ENCODE data around the gene RUFY2. TPM values are rescaled to one million over a fixed set of nuclear protein-coding genes. Genes with fewer than 3 reads are reported as not detected.
A peak's percentile ranks its signal among the peaks of the same experiment; 100 is the strongest.

The RUFY2 gene
- total RNA-seq, 1 experiment from 2014 or later = 16.3 TPM

- Histone ChIP-seq H3K27ac (no peak overlapping the region), H3K9me3 (replicated peaks) (no peaks in the 10 kb centered on the region), H3K27me3 (no peaks in the 10 kb centered on the region), H3K4me1 (no peaks in the 10 kb centered on the region), H3K36me3 (peaks cover 78% of the 10 kb centered on the region), H3K4me3 (no peak overlapping the region)
- DNase-seq = no peak
Measured at GRCh38 chr10:68342909-68343516, 64.1 kb downstream of the RUFY2 start.

DNA sequence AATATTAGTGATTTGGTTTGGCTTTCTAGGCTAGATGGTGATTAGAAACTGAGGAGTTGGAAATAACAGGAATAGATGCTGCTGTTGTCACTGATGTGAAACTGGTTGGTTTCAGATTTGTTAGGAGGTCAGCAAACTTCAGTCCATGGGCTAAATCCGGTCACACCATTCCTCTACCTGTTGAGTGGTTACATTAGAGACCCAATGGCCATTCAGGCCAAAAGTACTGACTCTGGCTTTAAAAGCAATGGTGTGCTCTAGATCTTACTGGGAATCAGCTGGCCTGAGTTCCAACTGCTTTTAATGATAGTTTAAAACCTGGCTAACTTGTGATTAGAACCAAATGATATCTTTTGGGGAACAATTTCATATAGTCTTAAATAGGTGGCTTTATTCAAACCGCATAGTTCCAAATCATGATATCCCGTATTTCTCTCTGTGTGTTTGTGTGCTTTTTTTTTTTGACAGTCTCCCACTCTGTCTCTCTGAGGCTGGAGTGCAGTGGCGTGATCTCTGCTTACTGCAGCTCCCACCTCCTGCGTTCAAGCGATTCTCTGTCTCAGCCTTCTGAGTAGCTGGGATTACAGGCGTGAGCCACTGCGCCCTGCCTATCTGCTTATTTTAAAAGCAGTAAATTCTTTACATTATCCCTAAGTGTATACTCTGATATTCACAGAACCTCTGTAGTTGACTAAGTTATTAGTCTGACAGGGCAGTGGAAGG, 66.6 kb downstream of the RUFY2 start:
- no peaks in the 10 kb centered on the region for H3K4me1 ChIP-seq
- no peaks in the 10 kb centered on the region for H3K27me3 ChIP-seq
- DNase-seq = no peak
- H3K9me3 ChIP-seq (replicated peaks) = no peaks in the 10 kb centered on the region
- peaks cover 89% of the 10 kb centered on the region for H3K36me3 ChIP-seq
- H3K4me3 ChIP-seq = no peak overlapping the region
- H3K27ac ChIP-seq = no peak overlapping the region

GRCh38 chr10:68336754-68337351, 70.2 kb downstream of the RUFY2 start:
- Histone ChIP-seq H3K4me1 (no peaks in the 10 kb centered on the region), H3K36me3 (peaks cover 70% of the 10 kb centered on the region), H3K27me3 (no peaks in the 10 kb centered on the region), H3K4me3 (no peak overlapping the region), H3K27ac (no peak overlapping the region), H3K9me3 (replicated peaks) (no peaks in the 10 kb centered on the region)
- DNase-seq = no peak

DNA sequence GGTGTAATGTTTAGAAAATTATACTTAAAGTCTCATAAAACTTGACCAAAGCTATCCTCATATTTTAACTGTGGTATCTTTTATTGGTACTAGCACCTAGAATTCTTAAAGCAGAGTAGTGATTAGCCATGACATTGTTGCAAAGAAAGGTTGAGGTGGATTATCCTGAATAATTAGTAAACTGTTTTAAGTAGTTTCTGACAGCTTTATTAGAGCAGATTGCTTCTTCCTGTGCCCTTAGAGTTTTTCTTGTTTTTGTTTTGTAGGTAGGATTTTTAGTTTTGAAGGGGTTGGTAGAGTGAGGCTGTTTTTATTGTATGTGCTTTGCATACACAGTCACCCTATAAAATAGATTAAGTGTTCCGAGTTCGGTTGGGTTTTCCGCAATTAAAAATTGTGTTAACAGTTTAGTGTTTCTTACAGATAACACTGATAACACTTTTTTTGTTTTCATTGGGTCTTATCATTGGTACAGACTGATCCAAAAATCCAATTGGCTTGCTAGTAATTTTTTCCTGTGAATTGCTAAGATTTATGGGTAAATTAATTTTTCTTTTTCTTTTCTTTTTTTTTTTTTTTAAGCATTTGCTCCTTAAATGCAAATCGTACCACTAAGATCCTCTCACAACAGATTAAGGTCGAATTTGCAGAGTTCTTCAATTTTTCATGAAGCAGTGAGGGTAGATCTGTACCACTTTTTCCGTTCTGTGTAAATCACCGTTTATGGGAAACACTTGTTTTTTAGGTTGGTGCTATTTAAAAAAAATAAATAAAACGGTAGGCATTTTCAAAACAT, 72.2 kb downstream of the RUFY2 start:
- DNase-seq = no peak
- Histone ChIP-seq H3K36me3 (peaks cover 50% of the 10 kb centered on the region), H3K27me3 (no peaks in the 10 kb centered on the region), H3K4me3 (peak overlapping the region; percentile 93), H3K27ac (no peak overlapping the region), H3K9me3 (replicated peaks) (no peaks in the 10 kb centered on the region), H3K4me1 (no peaks in the 10 kb centered on the region)

GRCh38 chr10:68333440-68334431, 73.3 kb downstream of the RUFY2 start:
- no peak for DNase-seq
- no peaks in the 10 kb centered on the region for H3K9me3 ChIP-seq (replicated peaks)
- H3K36me3 ChIP-seq = peaks cover 39% of the 10 kb centered on the region
- H3K4me1 ChIP-seq = no peaks in the 10 kb centered on the region
- H3K27me3 ChIP-seq = no peaks in the 10 kb centered on the region
- peak overlapping the region; percentile 93 for H3K4me3 ChIP-seq
- peak overlapping the region; percentile 99 for H3K27ac ChIP-seq

- Histone ChIP-seq H3K4me1 (0 out of 2 replicates have a peak, but pooled peaks cover under 1% of the 10 kb centered on the region), H3K4me3 (peak overlapping the region; percentile 93), H3K9me3 (replicated peaks) (no peaks in the 10 kb centered on the region), H3K27ac (peak overlapping the region; percentile 99), H3K36me3 (peaks cover 32% of the 10 kb centered on the region), H3K27me3 (no peaks in the 10 kb centered on the region)
- no peak for DNase-seq
Measured at GRCh38 chr10:68333058-68333395, 74.0 kb downstream of the RUFY2 start.

GRCh38 chr10:68332259-68333057, 74.6 kb downstream of the RUFY2 start, which contains the start of gene PBLD:
Gene PBLD (minus strand): TSS chr10:68332928. CDS start chr10:68306844, 26,084 bp downstream.
- no peaks in the 10 kb centered on the region for H3K27me3 ChIP-seq
- peak within 1 kb of the TSS; percentile 99 for H3K27ac ChIP-seq
- peaks cover 26% of the 10 kb centered on the region for H3K36me3 ChIP-seq
- 0 out of 2 replicates have a peak, but pooled peaks cover 2% of the 10 kb centered on the region for H3K4me1 ChIP-seq
- H3K4me3 ChIP-seq = peak within 1 kb of the TSS; percentile 93
- no peaks in the 10 kb centered on the region for H3K9me3 ChIP-seq (replicated peaks)
- peak; percentile 78 for DNase-seq

DNA sequence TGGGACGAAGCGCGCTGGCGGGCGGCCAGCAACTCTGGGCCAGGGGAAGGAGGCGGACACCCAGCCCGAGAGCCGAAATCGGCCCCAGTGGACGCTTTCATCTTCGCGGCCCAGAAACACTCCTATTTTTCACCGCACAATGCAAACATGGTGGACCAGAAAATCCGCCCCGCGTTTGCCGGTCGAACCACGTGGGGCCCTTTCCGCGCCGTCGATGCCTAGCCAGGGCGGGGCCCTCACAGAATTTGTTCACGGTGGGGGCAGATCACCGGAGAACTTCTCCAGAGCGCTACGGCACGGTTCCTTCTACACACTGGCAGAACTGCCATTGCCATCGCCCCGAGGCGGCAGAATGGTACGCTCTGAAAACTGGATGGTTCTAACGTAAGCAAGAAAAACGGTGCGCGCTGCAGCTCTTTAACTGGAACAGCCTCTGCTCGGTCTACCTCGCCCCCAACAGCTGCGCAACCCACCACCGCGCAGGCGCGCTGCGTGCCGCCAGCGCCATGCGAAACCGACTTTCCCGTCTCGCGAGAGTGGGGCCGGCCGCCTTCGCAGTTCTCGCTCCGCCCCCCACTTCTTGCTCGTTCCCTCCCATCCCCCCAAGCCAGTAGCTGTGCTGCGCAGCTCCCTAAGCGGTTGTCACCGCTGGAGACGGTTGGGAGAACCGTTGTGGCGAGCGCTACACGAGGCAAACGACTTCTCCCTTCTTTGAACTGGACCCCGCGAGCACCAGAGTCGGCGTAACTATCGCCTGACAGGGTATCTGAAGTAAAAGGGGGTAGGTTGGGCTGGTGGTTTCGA, 75.4 kb downstream of the RUFY2 start, which contains the start of gene HNRNPH3:
HNRNPH3 (plus strand) TSS at position 610 of the 804 bp plus-strand sequence. CDS start 5,158 bp downstream, outside the sequence.
- H3K9me3 ChIP-seq (replicated peaks) = no peaks in the 10 kb centered on the region
- H3K27ac ChIP-seq = peak within 1 kb of the TSS; percentile 99
- peaks cover 19% of the 10 kb centered on the region for H3K36me3 ChIP-seq
- H3K4me3 ChIP-seq = peak within 1 kb of the TSS; percentile 93
- no peaks in the 10 kb centered on the region for H3K27me3 ChIP-seq
- H3K4me1 ChIP-seq = 0 out of 2 replicates have a peak, but pooled peaks cover 2% of the 10 kb centered on the region
- peak; percentile 95 to 96 for DNase-seq

DNA sequence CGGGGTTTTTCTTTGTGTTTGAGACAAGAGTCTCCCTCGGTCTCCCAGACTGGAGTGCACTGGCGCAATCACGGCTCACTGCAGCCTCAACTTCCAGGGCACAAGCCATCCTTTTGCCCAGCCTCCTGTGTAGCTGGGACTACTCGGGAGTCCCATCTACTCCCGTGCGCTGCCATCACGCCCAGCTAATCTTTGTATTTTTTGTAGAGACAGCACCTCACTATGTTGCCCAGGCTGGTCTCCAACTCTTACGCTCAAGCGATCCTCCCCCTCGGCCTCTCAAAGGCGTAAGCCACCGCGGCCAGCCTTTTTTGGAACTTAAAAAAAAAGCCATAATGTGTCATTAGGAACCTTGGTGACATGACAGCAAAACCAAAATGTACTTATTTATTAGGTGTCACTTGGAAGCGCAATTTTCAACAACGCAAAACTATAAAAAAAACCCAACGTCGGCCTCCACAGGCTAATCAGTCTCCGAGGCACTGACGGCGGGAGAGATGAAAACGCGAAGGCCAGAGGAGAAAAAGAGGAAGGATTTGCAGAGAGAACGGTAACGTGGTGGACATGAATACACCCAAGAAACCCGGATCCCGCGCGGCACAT, 76.1 kb downstream of the RUFY2 start:
- peaks cover 16% of the 10 kb centered on the region for H3K36me3 ChIP-seq
- peak overlapping the region; percentile 99 for H3K27ac ChIP-seq
- H3K4me1 ChIP-seq = 0 out of 2 replicates have a peak, but pooled peaks cover 2% of the 10 kb centered on the region
- H3K9me3 ChIP-seq (replicated peaks) = no peaks in the 10 kb centered on the region
- H3K27me3 ChIP-seq = no peaks in the 10 kb centered on the region
- H3K4me3 ChIP-seq = peak overlapping the region; percentile 93
- DNase-seq = no peak

- no peak overlapping the region for H3K4me3 ChIP-seq
- peaks cover 16% of the 10 kb centered on the region for H3K36me3 ChIP-seq
- H3K9me3 ChIP-seq (replicated peaks) = no peaks in the 10 kb centered on the region
- H3K4me1 ChIP-seq = 0 out of 2 replicates have a peak, but pooled peaks cover 2% of the 10 kb centered on the region
- no peak for DNase-seq
- no peak overlapping the region for H3K27ac ChIP-seq
- no peaks in the 10 kb centered on the region for H3K27me3 ChIP-seq
Measured at GRCh38 chr10:68329506-68329861, 77.6 kb downstream of the RUFY2 start.

DNA sequence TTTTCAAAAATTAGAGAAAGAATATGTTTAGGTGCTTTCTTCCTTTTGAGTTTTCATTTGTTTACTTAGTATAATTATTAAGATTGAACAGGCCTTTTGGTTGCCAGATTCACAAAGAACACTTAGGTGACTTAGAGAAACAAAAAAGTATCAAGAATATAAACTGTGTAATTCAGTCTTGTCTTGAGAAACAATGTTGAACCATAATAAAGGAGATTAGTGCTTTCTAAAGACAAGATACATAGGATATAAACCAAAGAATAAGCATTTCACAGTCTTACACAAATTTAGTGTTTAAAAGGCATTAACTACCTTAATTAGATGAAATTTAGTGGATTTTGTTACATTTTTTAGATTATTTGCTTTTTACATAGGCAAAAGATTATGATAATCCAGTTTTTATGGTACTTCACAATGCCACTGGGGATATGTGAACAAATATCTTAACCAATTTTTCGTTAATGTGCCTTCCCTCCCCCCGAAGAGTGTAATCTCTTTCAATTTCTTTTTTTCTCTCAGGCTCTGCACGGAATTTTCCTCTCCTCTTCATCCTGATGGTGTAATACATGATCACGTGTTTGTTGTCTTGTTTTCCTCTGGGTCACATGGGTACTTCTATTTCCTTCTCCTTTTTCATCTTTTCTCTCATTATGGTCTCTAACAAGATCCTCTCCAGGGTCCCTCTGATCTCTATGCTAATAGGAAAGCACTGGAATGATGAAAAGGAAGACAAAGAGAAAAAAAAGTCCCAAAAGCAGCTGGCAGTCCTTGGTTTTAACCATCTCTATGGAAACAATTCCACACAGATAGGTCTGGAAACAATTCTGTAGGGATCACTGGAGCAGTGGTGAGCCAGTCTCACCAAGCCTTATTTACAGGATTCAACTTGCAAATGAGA, 78.9 kb downstream of the RUFY2 start:
- H3K4me3 ChIP-seq = peak overlapping the region; percentile 29

More for the DNA sequence above, 78.9 kb downstream of the RUFY2 start:
- peak in 1 of 2 experiments; percentile 21 for DNase-seq
- Histone ChIP-seq H3K27ac (no peak overlapping the region), H3K36me3 (peaks cover 5% of the 10 kb centered on the region), H3K27me3 (no peaks in the 10 kb centered on the region), H3K4me1 (0 out of 2 replicates have a peak, but pooled peaks cover 2% of the 10 kb centered on the region), H3K9me3 (replicated peaks) (no peaks in the 10 kb centered on the region)
